Spleen (tissue), 7 donors: ENCODE results near the gene OR5K4.

Experiments
- CTCF ChIP-seq, 11 experiments: fragments of 200-600 bp in 7 of 11; fragments of 450-650 bp in 4 of 11; sonication (generic) in 4 of 11; IDR thresholded peaks in 8 of 11; conservative IDR thresholded peaks in 3 of 11; 1 replicate in 7 of 11; 2 replicates in 4 of 11; pipeline versions ENCODE4 v1.4.0 to v1.8.0; 2016 to 2021; ENCODE audit warnings: antibody characterized with exemption in 11 of 11, inconsistent platforms in 4 of 11, mild to moderate bottlenecking in 1 of 11
- POLR2A ChIP-seq, 3 donors: fragments of 450-650 bp; IDR thresholded peaks; one replicate each; pipeline ENCODE4 v1.5.1; 2017; ENCODE audit warnings: antibody characterized with exemption in 3 of 3, mild to moderate bottlenecking in 1 of 3
- donor health status: DM: no; HTN: no; CAD: no; lungs with moderate emphysema.
- donor health status: DM: no; HTN: no; CAD: no.
- donor health status: DM: no; HTN: no; CAD: no.

- TF ChIP-seq POLR2A (IDR thresholded peaks at IDR 0.05) (no peak), CTCF (IDR thresholded peaks at IDR 0.05 in 8 of 11, conservative IDR thresholded peaks at IDR 0.05 in 3 of 11) (no peak)
Observed at GRCh38 chr3:98323425-98323824, 30.2 kb upstream of the OR5K4 start.
